Duodenal mucosa (tissue), 2 donors: Measurements from ENCODE around the gene ENAH.

Source experiments
- H3K27ac ChIP-seq: one replicate; pipeline ENCODE4 v1.7.0; 2013; ENCODE audit warnings: low read depth, low read length
- H3K27me3 ChIP-seq, 2 donors: one replicate each; pipeline ENCODE4 v1.7.0; 2013; ENCODE audit warnings: low read length in 2 of 2, control low read depth in 1 of 2; ENCODE audit not compliant: insufficient read depth in 2 of 2, control insufficient read depth in 1 of 2
- H3K36me3 ChIP-seq, 2 donors: one replicate each; pipeline ENCODE4 v1.7.0; 2013; ENCODE audit warnings: low read length in 2 of 2, control low read depth in 1 of 2; ENCODE audit not compliant: insufficient read depth in 2 of 2, control insufficient read depth in 1 of 2
- H3K4me1 ChIP-seq, 2 donors: one replicate each; pipeline ENCODE4 v1.7.0; 2013; ENCODE audit warnings: low read length in 2 of 2, control low read depth in 1 of 2; ENCODE audit not compliant: insufficient read depth in 2 of 2, control insufficient read depth in 1 of 2
- H3K4me3 ChIP-seq, 2 donors: one replicate each; pipeline ENCODE4 v1.7.0; 2013; ENCODE audit warnings: low read length in 2 of 2, low read depth in 1 of 2
- H3K9ac ChIP-seq, 2 donors: one replicate each; pipeline ENCODE4 v1.7.0; 2013; ENCODE audit warnings: low read length in 2 of 2, low read depth in 1 of 2
- H3K9me3 ChIP-seq, 2 donors: one replicate each; pipeline ENCODE4 v1.7.0; 2013; ENCODE audit warnings: low read length in 2 of 2, control low read depth in 1 of 2; ENCODE audit not compliant: control insufficient read depth in 1 of 2

The ENAH gene

DNA sequence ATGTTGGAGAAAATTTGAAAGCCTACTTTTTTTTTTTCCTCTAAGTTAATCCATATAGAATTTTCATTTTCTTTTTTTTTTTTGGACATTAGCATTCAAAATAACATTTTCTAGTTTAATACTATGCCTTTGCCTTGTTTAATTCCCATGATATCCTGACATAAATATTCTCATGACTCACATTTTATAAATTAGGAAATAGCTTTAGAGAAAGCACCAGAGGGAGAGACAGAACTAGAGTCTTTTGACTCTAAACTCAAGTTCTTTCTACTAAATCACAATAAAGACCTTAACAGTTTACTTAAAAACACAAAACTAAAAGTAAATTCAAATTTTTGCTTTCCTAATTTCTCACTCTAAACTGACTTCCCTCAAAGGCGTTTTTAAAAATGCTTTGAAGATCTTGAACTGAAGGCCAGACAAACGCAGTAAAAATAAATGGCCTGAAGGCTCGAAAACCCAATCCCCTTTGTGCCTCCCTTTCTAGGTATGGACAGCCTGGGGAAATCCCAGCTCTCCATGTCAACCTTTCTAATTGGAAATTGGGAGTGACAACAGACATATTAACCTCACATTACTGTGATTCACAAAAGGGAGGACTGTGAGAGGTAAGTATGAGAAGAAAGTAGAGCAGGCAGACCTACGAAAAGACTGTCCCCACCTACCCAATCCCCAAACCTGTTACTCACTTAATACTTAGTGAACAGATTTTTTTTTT is 104.6 kb downstream of the ENAH start:
- Histone ChIP-seq H3K36me3 (no peaks in the 10 kb centered on the region), H3K9ac (no peak overlapping the region), H3K4me1 (no peaks in the 10 kb centered on the region), H3K27me3 (no peaks in the 10 kb centered on the region), H3K27ac (no peak overlapping the region), H3K9me3 (no peaks in the 10 kb centered on the region), H3K4me3 (no peak overlapping the region)

GRCh38 chr1:225545649-225546048 is 107.3 kb downstream of the ENAH start:
- no peaks in the 10 kb centered on the region for H3K9me3 ChIP-seq
- H3K4me3 ChIP-seq, result no peak overlapping the region
- H3K4me1 ChIP-seq, result no peaks in the 10 kb centered on the region
- no peak overlapping the region for H3K9ac ChIP-seq
- H3K36me3 ChIP-seq, result no peaks in the 10 kb centered on the region
- no peaks in the 10 kb centered on the region for H3K27me3 ChIP-seq
- H3K27ac ChIP-seq, result no peak overlapping the region

DNA sequence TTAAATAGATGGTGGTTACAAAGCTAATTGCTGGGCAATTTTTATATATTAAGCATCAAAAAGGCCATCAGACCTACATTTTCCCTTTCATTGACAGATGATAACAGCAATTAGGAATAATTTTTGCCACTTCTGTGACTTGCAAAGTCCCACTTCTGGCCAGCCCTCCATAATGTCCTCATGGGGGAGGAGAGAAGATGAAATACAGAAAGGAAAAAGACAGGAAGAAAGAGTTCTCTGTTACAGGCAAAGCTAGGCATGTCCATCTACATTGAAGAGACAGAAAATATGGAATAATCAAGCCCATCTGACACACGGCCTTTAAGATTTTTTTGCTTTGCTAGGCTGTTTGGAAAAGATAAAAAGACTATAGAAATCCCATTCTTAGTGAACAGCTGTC is 108.0 kb downstream of the ENAH start:
- Histone ChIP-seq H3K4me1 (no peaks in the 10 kb centered on the region), H3K36me3 (no peaks in the 10 kb centered on the region), H3K4me3 (no peak overlapping the region), H3K27me3 (no peaks in the 10 kb centered on the region), H3K9me3 (no peaks in the 10 kb centered on the region), H3K9ac (no peak overlapping the region), H3K27ac (no peak overlapping the region)

- no peaks in the 10 kb centered on the region for H3K9me3 ChIP-seq
- no peak overlapping the region for H3K27ac ChIP-seq
- no peaks in the 10 kb centered on the region for H3K27me3 ChIP-seq
- no peaks in the 10 kb centered on the region for H3K4me1 ChIP-seq
- H3K36me3 ChIP-seq, result no peaks in the 10 kb centered on the region
- no peak overlapping the region for H3K9ac ChIP-seq
- H3K4me3 ChIP-seq, result no peak overlapping the region
Observed at GRCh38 chr1:225544263-225544662, 108.7 kb downstream of the ENAH start.

GRCh38 chr1:225543350-225543749 is 109.6 kb downstream of the ENAH start:
- H3K9ac ChIP-seq, result no peak overlapping the region
- no peaks in the 10 kb centered on the region for H3K9me3 ChIP-seq
- no peak overlapping the region for H3K4me3 ChIP-seq
- no peaks in the 10 kb centered on the region for H3K27me3 ChIP-seq
- H3K27ac ChIP-seq, result no peak overlapping the region
- no peaks in the 10 kb centered on the region for H3K4me1 ChIP-seq
- H3K36me3 ChIP-seq, result no peaks in the 10 kb centered on the region

DNA sequence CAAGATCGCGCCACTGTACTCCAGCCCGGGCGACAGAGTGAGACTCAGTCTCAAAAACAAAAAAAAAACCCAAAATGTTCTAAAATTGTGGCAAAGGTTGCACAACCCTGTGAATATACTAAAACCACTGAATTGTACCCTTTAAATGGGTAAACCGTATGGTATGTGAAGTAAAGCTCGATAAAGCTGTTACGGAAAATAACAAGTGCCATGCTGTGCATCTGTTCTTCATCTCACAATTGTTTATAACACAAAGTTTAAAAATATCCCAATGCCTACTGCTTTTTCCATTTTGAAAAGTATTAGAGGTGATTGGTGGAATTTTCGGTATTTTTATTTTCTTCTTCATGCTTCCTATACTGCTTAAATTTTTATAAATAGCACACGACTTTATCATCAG is 111.5 kb downstream of the ENAH start:
- Histone ChIP-seq H3K36me3 (no peaks in the 10 kb centered on the region), H3K27ac (no peak overlapping the region), H3K9me3 (no peaks in the 10 kb centered on the region), H3K27me3 (no peaks in the 10 kb centered on the region), H3K4me1 (no peaks in the 10 kb centered on the region), H3K4me3 (no peak overlapping the region), H3K9ac (no peak overlapping the region)

GRCh38 chr1:225539575-225539974 is 113.3 kb downstream of the ENAH start:
- Histone ChIP-seq H3K9ac (no peak overlapping the region), H3K9me3 (no peaks in the 10 kb centered on the region), H3K27me3 (no peaks in the 10 kb centered on the region), H3K27ac (no peak overlapping the region), H3K36me3 (no peaks in the 10 kb centered on the region), H3K4me1 (no peaks in the 10 kb centered on the region), H3K4me3 (no peak overlapping the region)

- Histone ChIP-seq H3K9me3 (no peaks in the 10 kb centered on the region), H3K36me3 (no peaks in the 10 kb centered on the region), H3K4me3 (no peak overlapping the region), H3K9ac (no peak overlapping the region), H3K27ac (no peak overlapping the region), H3K27me3 (no peaks in the 10 kb centered on the region), H3K4me1 (no peaks in the 10 kb centered on the region)
Observed at GRCh38 chr1:225539069-225539468, 113.9 kb downstream of the ENAH start.

GRCh38 chr1:225537554-225538251 is 115.2 kb downstream of the ENAH start:
- H3K4me1 ChIP-seq, result no peaks in the 10 kb centered on the region
- no peak overlapping the region for H3K9ac ChIP-seq
- no peak overlapping the region for H3K27ac ChIP-seq
- no peaks in the 10 kb centered on the region for H3K36me3 ChIP-seq
- H3K27me3 ChIP-seq, result no peaks in the 10 kb centered on the region
- no peak overlapping the region for H3K4me3 ChIP-seq
- no peaks in the 10 kb centered on the region for H3K9me3 ChIP-seq

- H3K4me3 ChIP-seq, result no peak overlapping the region
- H3K9me3 ChIP-seq, result no peaks in the 10 kb centered on the region
- no peaks in the 10 kb centered on the region for H3K4me1 ChIP-seq
- no peaks in the 10 kb centered on the region for H3K27me3 ChIP-seq
- H3K27ac ChIP-seq, result no peak overlapping the region
- H3K36me3 ChIP-seq, result no peaks in the 10 kb centered on the region
- no peak overlapping the region for H3K9ac ChIP-seq
Observed at GRCh38 chr1:225535280-225535679, 117.6 kb downstream of the ENAH start.
